PFSK-1 (cell line): ENCODE results near the gene RFFL.

Experiments
- TAF1 ChIP-seq: IDR thresholded peaks from 2 replicates; pipeline ENCODE4 v1.6.1; 2012; ENCODE audit warnings: low read length, control low read depth, borderline replicate concordance; ENCODE audit not compliant: insufficient read depth
- TF ChIP-seq, protein P1 (sequence below), 2 experiments: IDR thresholded peaks; 2 replicates each; pipeline versions ENCODE4 v1.6.1 to v1.8.0; 2011 to 2012; ENCODE audit warnings: low read depth in 2 of 2, low read length in 2 of 2, control low read depth in 1 of 2, inconsistent platforms in 1 of 2, mild to moderate bottlenecking in 1 of 2, moderate library complexity in 1 of 2; ENCODE audit not compliant: insufficient read depth in 1 of 2

DNA sequence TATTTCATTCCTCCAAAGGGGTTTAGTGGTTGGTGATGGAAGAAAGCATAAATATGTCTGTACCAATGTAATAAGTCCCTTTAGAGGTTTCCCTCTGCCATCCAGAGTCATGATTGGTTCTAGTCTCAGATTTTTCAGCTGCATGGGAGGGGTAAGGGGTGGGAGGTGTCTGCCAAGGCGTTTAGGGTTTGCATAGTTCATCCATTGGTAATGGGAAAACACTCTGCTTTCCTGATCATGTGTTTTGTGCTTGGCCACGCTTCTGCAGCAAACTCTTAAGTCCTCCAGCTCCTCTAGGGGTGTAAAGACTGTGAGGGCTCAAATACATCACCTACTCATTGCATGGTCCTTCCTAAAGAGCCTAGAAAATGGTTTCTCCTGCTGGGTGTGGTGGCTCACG is 53.4 kb downstream of the RFFL start:
- no peak for TF ChIP-seq TAF1
- TF ChIP-seq, protein P1, sequence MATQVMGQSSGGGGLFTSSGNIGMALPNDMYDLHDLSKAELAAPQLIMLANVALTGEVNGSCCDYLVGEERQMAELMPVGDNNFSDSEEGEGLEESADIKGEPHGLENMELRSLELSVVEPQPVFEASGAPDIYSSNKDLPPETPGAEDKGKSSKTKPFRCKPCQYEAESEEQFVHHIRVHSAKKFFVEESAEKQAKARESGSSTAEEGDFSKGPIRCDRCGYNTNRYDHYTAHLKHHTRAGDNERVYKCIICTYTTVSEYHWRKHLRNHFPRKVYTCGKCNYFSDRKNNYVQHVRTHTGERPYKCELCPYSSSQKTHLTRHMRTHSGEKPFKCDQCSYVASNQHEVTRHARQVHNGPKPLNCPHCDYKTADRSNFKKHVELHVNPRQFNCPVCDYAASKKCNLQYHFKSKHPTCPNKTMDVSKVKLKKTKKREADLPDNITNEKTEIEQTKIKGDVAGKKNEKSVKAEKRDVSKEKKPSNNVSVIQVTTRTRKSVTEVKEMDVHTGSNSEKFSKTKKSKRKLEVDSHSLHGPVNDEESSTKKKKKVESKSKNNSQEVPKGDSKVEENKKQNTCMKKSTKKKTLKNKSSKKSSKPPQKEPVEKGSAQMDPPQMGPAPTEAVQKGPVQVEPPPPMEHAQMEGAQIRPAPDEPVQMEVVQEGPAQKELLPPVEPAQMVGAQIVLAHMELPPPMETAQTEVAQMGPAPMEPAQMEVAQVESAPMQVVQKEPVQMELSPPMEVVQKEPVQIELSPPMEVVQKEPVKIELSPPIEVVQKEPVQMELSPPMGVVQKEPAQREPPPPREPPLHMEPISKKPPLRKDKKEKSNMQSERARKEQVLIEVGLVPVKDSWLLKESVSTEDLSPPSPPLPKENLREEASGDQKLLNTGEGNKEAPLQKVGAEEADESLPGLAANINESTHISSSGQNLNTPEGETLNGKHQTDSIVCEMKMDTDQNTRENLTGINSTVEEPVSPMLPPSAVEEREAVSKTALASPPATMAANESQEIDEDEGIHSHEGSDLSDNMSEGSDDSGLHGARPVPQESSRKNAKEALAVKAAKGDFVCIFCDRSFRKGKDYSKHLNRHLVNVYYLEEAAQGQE (IDR thresholded peaks at IDR 0.05; ENCODE audit: insufficient read depth in 1 of 2, low read depth in 2 of 2, low read length in 2 of 2) = no peak
